MCF 10A (cell line): ENCODE measurements around the gene HS2ST1. TPM values are rescaled to one million over a fixed set of nuclear protein-coding genes. Genes with fewer than 3 reads are reported as not detected.

Source experiments
- BruUV-seq: library from RNA; stranded (reverse); fragments of 400-500 nt; replicated peaks from 2 replicates; lab custom pipeline; 2021; lab: Mats Ljungman, UMichigan
- CTCF ChIA-PET: fragments of 300-600 bp; sonication (Branson Sonifier 250); formaldehyde crosslinking; extraction: SDS; loops from one replicate; lab custom pipeline; 2021; ENCODE audit warnings: antibody characterized with exemption, inconsistent platforms; lab: Yijun Ruan, JAX
- POLR2A ChIA-PET: fragments of 300-600, 350-650 bp; sonication (Branson Sonifier 250); formaldehyde crosslinking; extraction: SDS; loops from one replicate; lab custom pipeline; 2020; ENCODE audit warnings: antibody characterized with exemption, inconsistent platforms; lab: Yijun Ruan, JAX
- DNase-seq: peaks from one replicate; pipeline ENCODE4 v3.0.0-alpha.2; 2018; ENCODE audit not compliant: unreplicated experiment
- H3K27ac Mint-ChIP-seq: one replicate; pipeline ENCODE4 v1.8.0; 2022; ENCODE audit warnings: mild to moderate bottlenecking, low read depth, mixed read lengths; ENCODE audit not compliant: unreplicated experiment
- H3K27me3 Mint-ChIP-seq: one replicate; pipeline ENCODE4 v1.8.0; 2022; ENCODE audit warnings: mixed read lengths; ENCODE audit not compliant: insufficient read depth, unreplicated experiment
- H3K36me3 Mint-ChIP-seq: one replicate; pipeline ENCODE4 v1.8.0; 2022; ENCODE audit warnings: mild to moderate bottlenecking, moderate library complexity, mixed read lengths; ENCODE audit not compliant: insufficient read depth, unreplicated experiment
- H3K4me1 Mint-ChIP-seq: one replicate; pipeline ENCODE4 v1.8.0; 2022; ENCODE audit warnings: mixed read lengths; ENCODE audit not compliant: insufficient read depth, unreplicated experiment
- H3K4me3 Mint-ChIP-seq: one replicate; pipeline ENCODE4 v1.8.0; 2022; ENCODE audit warnings: mild to moderate bottlenecking, moderate library complexity, mixed read lengths; ENCODE audit not compliant: unreplicated experiment
- H3K9me3 Mint-ChIP-seq: one replicate; pipeline ENCODE4 v1.8.0; 2022; ENCODE audit warnings: mixed read lengths; ENCODE audit not compliant: unreplicated experiment
- CTCF ChIP-seq: fragments of 200-600 bp; IDR thresholded peaks from one replicate; pipeline ENCODE4 v1.8.0; 2022; ENCODE audit warnings: antibody characterized with exemption, mild to moderate bottlenecking; ENCODE audit not compliant: unreplicated experiment
- intact Hi-C: fragments of 100-400 bp; cut with micrococcal nuclease; formaldehyde crosslinking; loops from 2 replicates; pipeline ENCODE4 v1.14.1; 2022
- total RNA-seq: library from RNA; stranded (reverse); gene quantifications from 2 replicates; pipeline ENCODE4 v1.2.3, GENCODE V29; 2022

The HS2ST1 gene
- total RNA-seq, 1 experiment from 2014 or later = 20.4 TPM

GRCh38 chr1:87048237-87048636 is 133.8 kb downstream of the HS2ST1 start:
- no peak for DNase-seq
- no peak overlapping the region for H3K27ac Mint-ChIP-seq
- intact Hi-C loops = no loop called here
- peaks cover 7% of the 10 kb centered on the region for H3K36me3 Mint-ChIP-seq
- no TSS peak for BruUV-seq
- POLR2A ChIA-PET = interaction anchor here (0.6 kb wide), 1 partner anchor 77 kb away, joined by 3 read pairs; no protein-coding TSS in a partner anchor
- TF ChIP-seq CTCF = no peak
- H3K9me3 Mint-ChIP-seq = no peaks in the 10 kb centered on the region
- H3K4me1 Mint-ChIP-seq = no peaks in the 10 kb centered on the region
- no peak overlapping the region for H3K4me3 Mint-ChIP-seq
- CTCF ChIA-PET = no interaction called here
- no peaks in the 10 kb centered on the region for H3K27me3 Mint-ChIP-seq

- intact Hi-C loops = no loop called here
- H3K4me1 Mint-ChIP-seq = no peaks in the 10 kb centered on the region
- peaks cover 8% of the 10 kb centered on the region for H3K9me3 Mint-ChIP-seq
- ChIA-PET CTCF (interaction anchor here (0.7 to 0.9 kb wide), 2 partner anchors 38 to 630 kb away, joined by 3 read pairs; no protein-coding TSS in a partner anchor), POLR2A (interaction anchor here (0.6 kb wide), 1 partner anchor 408 kb away, joined by 3 read pairs; no protein-coding TSS in a partner anchor)
- no peaks in the 10 kb centered on the region for H3K27me3 Mint-ChIP-seq
- no peak overlapping the region for H3K4me3 Mint-ChIP-seq
- peaks cover 5% of the 10 kb centered on the region for H3K36me3 Mint-ChIP-seq
- no TSS peak for BruUV-seq
- no peak for TF ChIP-seq CTCF
- DNase-seq = no peak
- H3K27ac Mint-ChIP-seq = no peak overlapping the region
Measured at GRCh38 chr1:87051965-87052364, 137.5 kb downstream of the HS2ST1 start.

GRCh38 chr1:87052400-87052799 is 138.0 kb downstream of the HS2ST1 start:
- CTCF ChIA-PET = no interaction called here
- POLR2A ChIA-PET = no interaction called here
- BruUV-seq = no TSS peak
- no peaks in the 10 kb centered on the region for H3K27me3 Mint-ChIP-seq
- H3K27ac Mint-ChIP-seq = no peak overlapping the region
- no peak for DNase-seq
- H3K4me1 Mint-ChIP-seq = no peaks in the 10 kb centered on the region
- peaks cover under 1% of the 10 kb centered on the region for H3K36me3 Mint-ChIP-seq
- intact Hi-C loops = no loop called here
- TF ChIP-seq CTCF = no peak
- no peak overlapping the region for H3K4me3 Mint-ChIP-seq
- H3K9me3 Mint-ChIP-seq = peaks cover 8% of the 10 kb centered on the region

- ChIA-PET POLR2A (interaction anchor here (0.8 kb wide), 1 partner anchor 12 kb away, joined by 3 read pairs; no protein-coding TSS in a partner anchor), CTCF (interaction anchor here (0.6 kb wide), 1 partner anchor 41 kb away, joined by 3 read pairs; no protein-coding TSS in a partner anchor)
- intact Hi-C loops = no loop called here
- H3K36me3 Mint-ChIP-seq = no peaks in the 10 kb centered on the region
- no peak for DNase-seq
- no peaks in the 10 kb centered on the region for H3K4me1 Mint-ChIP-seq
- BruUV-seq = no TSS peak
- no peaks in the 10 kb centered on the region for H3K27me3 Mint-ChIP-seq
- TF ChIP-seq CTCF = no peak
- H3K9me3 Mint-ChIP-seq = peaks cover 8% of the 10 kb centered on the region
- H3K4me3 Mint-ChIP-seq = no peak overlapping the region
- no peak overlapping the region for H3K27ac Mint-ChIP-seq
Measured at GRCh38 chr1:87052961-87053360, 138.5 kb downstream of the HS2ST1 start.
